Muscle layer of colon (tissue), 2 donors: Measurements from ENCODE around the gene ASB2.

ENCODE experiments used
- H3K27ac ChIP-seq: one replicate; pipeline ENCODE4 v1.7.0; 2013; ENCODE audit warnings: low read depth, mild to moderate bottlenecking, low read length, moderate library complexity
- H3K27me3 ChIP-seq, 2 donors: one replicate each; pipeline ENCODE4 v1.7.0; 2013; ENCODE audit warnings: low read length in 2 of 2, mild to moderate bottlenecking in 2 of 2; ENCODE audit not compliant: insufficient read depth in 2 of 2, control insufficient read depth in 1 of 2
- H3K36me3 ChIP-seq: one replicate; pipeline ENCODE4 v1.7.0; 2013; ENCODE audit warnings: mild to moderate bottlenecking, low read length; ENCODE audit not compliant: insufficient read depth
- H3K4me1 ChIP-seq: one replicate; pipeline ENCODE4 v1.7.0; 2013; ENCODE audit warnings: mild to moderate bottlenecking, low read length; ENCODE audit not compliant: insufficient read depth
- H3K4me3 ChIP-seq, 2 donors: one replicate each; pipeline ENCODE4 v1.7.0; 2013; ENCODE audit warnings: low read length in 2 of 2, low read depth in 1 of 2, mild to moderate bottlenecking in 1 of 2, moderate library complexity in 1 of 2
- H3K9ac ChIP-seq: one replicate; pipeline ENCODE4 v1.7.0; 2013; ENCODE audit warnings: low read length
- H3K9me3 ChIP-seq: one replicate; pipeline ENCODE4 v1.7.0; 2013; ENCODE audit warnings: mild to moderate bottlenecking, low read length
- donor health status: abdominal sarcoma.
- donor health status: Adenocarcinoma of cecum.

The ASB2 gene

DNA sequence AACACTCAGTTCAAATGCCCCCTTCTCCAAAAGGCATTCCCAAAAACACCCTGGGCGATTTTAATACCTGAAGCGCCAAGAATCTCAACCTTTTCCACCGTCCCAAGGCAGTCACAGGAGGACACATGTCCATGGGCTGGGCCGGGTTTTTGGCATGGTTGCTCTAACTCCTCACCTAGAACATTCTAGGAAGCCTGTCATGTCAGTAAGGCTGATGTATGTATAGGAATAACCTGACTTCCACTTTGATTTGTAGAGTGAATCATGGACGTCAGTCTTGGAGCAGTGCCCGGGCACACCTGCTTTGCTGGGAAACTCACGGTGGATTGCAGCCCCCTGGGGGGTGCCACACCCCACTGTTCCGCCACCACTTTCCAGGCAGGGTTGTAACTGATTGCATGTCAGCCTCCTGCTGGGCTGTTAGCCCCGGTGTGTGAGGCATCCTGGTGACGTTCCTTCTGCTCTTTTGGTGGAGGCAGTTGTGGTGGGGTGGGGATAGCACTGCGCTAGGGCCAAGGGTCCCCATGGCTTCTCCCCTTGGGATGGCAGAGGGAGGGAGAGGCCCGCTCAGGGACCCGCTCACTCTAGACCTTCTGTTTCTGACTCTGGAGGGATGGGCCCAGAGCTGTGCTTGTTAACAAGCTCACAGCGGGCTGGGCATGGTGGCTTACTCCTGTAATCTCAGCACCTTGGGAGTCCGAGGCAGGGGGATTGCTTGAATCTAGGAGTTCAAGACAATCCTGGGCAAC is 84.4 kb downstream of the ASB2 start:
- Histone ChIP-seq H3K9ac (no peak overlapping the region), H3K36me3 (no peaks in the 10 kb centered on the region), H3K27me3 (no peaks in the 10 kb centered on the region), H3K27ac (no peak overlapping the region), H3K4me3 (no peak overlapping the region), H3K4me1 (peaks cover 14% of the 10 kb centered on the region), H3K9me3 (no peaks in the 10 kb centered on the region)

DNA sequence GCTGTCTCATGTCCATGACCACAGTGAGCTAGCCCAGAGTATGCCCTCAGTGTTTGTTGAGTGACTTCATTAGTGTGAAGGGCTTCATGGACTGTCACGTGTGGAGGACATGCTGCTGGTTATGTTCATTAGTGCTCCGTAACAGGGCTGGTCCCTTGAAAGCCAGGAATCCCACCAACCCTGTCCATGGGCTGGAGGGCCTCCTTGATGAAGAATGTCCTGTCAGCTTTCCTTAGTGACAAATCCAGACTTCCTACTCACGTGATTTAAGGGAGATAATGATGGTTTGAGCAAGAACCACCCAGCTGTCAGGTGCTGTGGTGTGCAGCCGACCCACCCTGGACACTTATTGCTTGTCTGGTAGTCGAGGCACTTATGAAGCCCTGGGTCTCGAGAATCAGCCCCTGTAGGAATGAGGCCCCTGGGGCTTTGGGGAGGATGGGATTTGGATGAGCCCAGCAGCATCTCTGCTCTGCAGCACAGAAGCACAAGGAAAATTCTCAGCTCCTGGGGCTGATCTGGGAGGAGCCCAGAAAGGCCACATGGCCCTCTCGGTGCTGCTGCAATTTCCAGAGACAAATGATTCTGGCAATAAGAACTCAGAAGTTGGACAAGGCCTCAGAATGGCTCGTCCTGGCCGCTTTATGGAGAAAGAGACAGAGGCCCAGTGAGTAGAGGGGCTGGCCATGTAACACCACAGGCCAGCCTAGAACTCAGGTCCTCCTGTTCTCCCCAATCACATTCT is 86.5 kb downstream of the ASB2 start:
- H3K9ac ChIP-seq, result no peak overlapping the region
- H3K9me3 ChIP-seq, result no peaks in the 10 kb centered on the region
- no peaks in the 10 kb centered on the region for H3K36me3 ChIP-seq
- H3K27me3 ChIP-seq, result no peaks in the 10 kb centered on the region
- no peak overlapping the region for H3K27ac ChIP-seq
- no peak overlapping the region for H3K4me3 ChIP-seq
- peaks cover 14% of the 10 kb centered on the region for H3K4me1 ChIP-seq

DNA sequence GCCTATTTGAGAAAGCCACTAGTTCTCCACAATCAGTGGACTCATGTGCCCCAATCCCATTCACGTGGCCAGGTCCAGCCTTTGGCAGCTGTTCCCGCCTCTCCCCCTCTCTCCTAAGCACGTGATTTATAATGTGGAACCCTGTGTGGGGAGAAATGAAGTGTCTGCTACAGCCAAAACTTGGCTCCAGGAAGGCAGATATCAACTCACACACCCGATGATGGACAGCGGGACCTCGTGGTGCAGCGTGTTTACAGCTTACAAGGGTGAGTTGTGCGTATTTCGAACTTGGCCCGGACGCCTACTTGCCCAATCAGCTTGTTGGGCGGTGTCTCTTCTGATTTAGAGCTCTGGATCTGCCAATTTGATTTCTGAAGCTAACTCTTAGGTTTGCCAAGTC is 87.4 kb downstream of the ASB2 start:
- Histone ChIP-seq H3K4me3 (no peak overlapping the region), H3K9ac (no peak overlapping the region), H3K27ac (no peak overlapping the region), H3K36me3 (no peaks in the 10 kb centered on the region), H3K4me1 (peaks cover 14% of the 10 kb centered on the region), H3K27me3 (no peaks in the 10 kb centered on the region), H3K9me3 (no peaks in the 10 kb centered on the region)

DNA sequence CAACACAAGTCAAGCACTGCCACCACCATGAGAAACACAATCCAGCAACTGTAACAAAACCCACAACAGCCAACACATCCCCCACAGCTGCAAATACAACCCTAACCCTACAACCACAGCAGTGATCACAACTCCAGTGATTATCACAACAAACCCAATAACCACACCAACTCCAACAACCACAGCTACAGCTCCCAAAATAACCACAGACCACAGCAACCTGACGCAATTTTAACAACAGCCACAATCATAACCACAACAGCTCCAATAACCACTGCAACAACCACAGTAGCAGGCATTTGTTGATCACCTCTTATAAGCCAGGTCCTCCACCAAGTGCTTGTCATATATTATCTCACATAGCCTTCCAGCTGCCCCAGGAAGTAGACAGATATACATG is 91.4 kb downstream of the ASB2 start:
- Histone ChIP-seq H3K9ac (no peak overlapping the region), H3K9me3 (no peaks in the 10 kb centered on the region), H3K27ac (no peak overlapping the region), H3K36me3 (no peaks in the 10 kb centered on the region), H3K4me1 (peaks cover 7% of the 10 kb centered on the region), H3K27me3 (no peaks in the 10 kb centered on the region), H3K4me3 (no peak overlapping the region)
